Activated CD4-positive, alpha-beta memory T cell treated with anti-CD3 and anti-CD28 coated beads, Interleukin-2, amount 10 ng/mL, durations not matched to agents 7 days and 5 days (primary cell): Measurements from ENCODE around the gene NEIL3. TPM values are rescaled to one million over a fixed set of nuclear protein-coding genes. Genes with fewer than 3 reads are reported as not detected.

Experiments used
- CTCF ChIA-PET: fragments of 350-600 bp; sonication (Branson Sonifier 250); formaldehyde crosslinking; loops from one replicate; lab custom pipeline; 2021; ENCODE audit warnings: antibody characterized with exemption, inconsistent platforms; lab: Charles Lee
- POLR2A ChIA-PET: fragments of 350-600 bp; sonication (Branson Sonifier 250); formaldehyde crosslinking; loops from one replicate; lab custom pipeline; 2021; ENCODE audit warnings: antibody characterized with exemption; lab: Charles Lee
- DNase-seq: peaks from one replicate; pipeline ENCODE4 v3.0.0-alpha.2; 2020
- H3K27ac Mint-ChIP-seq: one replicate; pipeline ENCODE4 v1.8.0; 2021; ENCODE audit warnings: mild to moderate bottlenecking, mixed read lengths
- H3K27me3 Mint-ChIP-seq: one replicate; pipeline ENCODE4 v1.8.0; 2021; ENCODE audit warnings: mixed read lengths
- H3K36me3 Mint-ChIP-seq: one replicate; pipeline ENCODE4 v1.8.0; 2021; ENCODE audit warnings: low read depth, mixed read lengths
- H3K4me1 Mint-ChIP-seq: one replicate; pipeline ENCODE4 v1.8.0; 2021; ENCODE audit warnings: mixed read lengths
- H3K4me3 Mint-ChIP-seq: one replicate; pipeline ENCODE4 v1.8.0; 2021; ENCODE audit warnings: mild to moderate bottlenecking, mixed read lengths
- H3K9me3 Mint-ChIP-seq: one replicate; pipeline ENCODE4 v1.8.0; 2021; ENCODE audit warnings: mixed read lengths
- total RNA-seq, 2 experiments: library from RNA; stranded (reverse); gene quantifications; one replicate each; pipeline ENCODE4 v1.2.3, GENCODE V29; 2021

NEIL3 gene
- total RNA-seq, 2 experiments from 2014 or later = 29.3 to 30.3 TPM

DNA sequence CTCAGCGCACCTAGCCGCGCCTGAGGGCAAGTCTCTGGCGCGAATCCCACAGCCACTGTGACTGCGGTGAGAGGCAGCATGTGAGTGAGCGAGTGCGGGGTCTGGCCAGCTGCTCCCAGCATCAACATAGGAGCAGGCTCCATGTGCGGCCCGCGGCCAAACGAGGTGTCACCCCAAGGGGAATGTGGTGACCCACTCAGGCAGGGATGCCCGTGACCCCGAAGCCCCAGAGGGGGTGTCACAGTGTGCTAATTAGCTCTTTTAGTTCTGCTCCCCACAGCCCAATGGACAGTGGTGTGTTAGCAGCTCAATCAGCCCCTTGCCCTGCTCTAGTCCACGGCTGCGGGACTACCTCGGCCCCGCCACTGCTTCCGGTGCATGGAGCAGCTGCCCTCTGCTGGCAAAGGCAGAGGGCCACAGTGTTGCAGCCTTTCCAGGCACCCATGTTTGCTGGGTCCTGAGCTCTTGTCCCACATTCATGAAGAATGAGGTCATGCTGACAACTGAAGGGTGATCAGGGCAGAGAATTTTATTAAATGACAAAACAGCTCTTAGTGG lies 71.1 kb downstream of the NEIL3 start:
- Mint-ChIP-seq H3K27ac (no peak overlapping the region), H3K4me3 (no peak overlapping the region), H3K4me1 (no peaks in the 10 kb centered on the region), H3K9me3 (no peaks in the 10 kb centered on the region), H3K27me3 (peaks cover 24% of the 10 kb centered on the region), H3K36me3 (no peaks in the 10 kb centered on the region)
- DNase-seq = no peak
- POLR2A ChIA-PET = interaction anchor here (1.0 to 2.3 kb wide), 2 partner anchors 10 to 61 kb away, joined by 3 to 7 read pairs; partner anchors contain the start of gene AGA
- CTCF ChIA-PET = interaction anchor here (0.9 to 1.4 kb wide), 2 partner anchors 62 to 132 kb away, joined by 4 read pairs; partner anchors contain the start of gene AGA

DNA sequence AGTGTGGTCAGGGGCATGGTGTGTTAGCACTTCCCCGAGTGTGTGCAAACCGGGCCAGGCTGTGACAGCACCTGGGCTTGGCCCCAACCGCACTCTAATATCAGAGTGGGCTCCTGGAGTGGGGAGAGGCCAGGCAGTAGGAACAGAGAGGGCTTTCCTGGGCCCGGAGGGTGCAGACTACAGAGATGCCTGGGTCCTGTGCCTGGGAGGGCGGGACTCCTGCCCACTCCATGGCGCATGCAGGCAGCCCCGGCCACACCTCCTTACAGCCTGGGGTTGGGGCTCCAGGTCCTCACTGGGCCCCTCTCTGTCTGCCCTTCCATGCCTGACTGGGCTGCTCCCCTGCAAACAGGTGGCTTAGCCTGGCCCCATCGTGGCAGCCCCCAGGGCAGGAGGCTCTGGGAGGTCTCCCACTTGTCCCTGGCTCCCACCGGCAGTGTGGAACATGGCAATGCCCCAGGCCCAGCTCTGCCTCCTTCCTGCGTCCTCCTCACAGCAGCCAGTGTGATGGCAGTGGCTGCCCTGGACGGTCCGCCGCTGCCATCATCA lies 72.2 kb downstream of the NEIL3 start:
- POLR2A ChIA-PET = interaction anchor here (1.0 to 2.3 kb wide), 2 partner anchors 9 to 60 kb away, joined by 3 to 7 read pairs; partner anchors contain the start of gene AGA

DNA sequence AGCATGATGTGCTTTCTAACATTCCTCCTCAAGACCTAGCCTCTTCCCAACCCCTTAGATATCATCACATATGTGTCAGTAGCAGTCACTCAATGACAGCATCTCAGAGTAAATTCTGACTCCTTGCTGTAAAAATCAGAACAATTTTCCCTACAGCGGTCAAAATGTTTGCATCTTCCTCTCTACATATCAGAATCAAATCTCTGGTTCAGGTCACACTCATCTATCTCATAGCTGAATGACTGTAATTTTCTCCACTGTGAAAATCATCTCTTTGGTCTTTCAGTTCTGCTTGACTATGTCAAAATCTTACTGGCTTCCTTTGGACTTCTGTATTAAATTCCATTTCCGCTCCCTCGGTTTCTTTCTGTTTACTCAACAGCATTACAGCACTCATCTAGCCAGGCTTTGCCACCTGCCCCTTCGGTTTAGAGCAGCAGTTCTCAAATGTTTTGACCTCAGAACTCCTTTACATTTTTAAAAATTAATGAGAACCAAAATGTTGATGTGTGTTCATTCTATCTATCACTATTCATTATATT lies 75.3 kb downstream of the NEIL3 start:
- H3K4me3 Mint-ChIP-seq = no peak overlapping the region
- CTCF ChIA-PET = no interaction called here
- no peaks in the 10 kb centered on the region for H3K4me1 Mint-ChIP-seq
- POLR2A ChIA-PET = no interaction called here
- H3K27ac Mint-ChIP-seq = no peak overlapping the region
- H3K27me3 Mint-ChIP-seq = peaks cover 10% of the 10 kb centered on the region
- H3K9me3 Mint-ChIP-seq = no peaks in the 10 kb centered on the region
- H3K36me3 Mint-ChIP-seq = no peaks in the 10 kb centered on the region
- no peak for DNase-seq

More for the DNA sequence above, 72.2 kb downstream of the NEIL3 start:
- no peak for DNase-seq
- H3K27ac Mint-ChIP-seq = no peak overlapping the region
- no peaks in the 10 kb centered on the region for H3K9me3 Mint-ChIP-seq
- no peaks in the 10 kb centered on the region for H3K4me1 Mint-ChIP-seq
- H3K27me3 Mint-ChIP-seq = peaks cover 24% of the 10 kb centered on the region
- no peak overlapping the region for H3K4me3 Mint-ChIP-seq
- H3K36me3 Mint-ChIP-seq = no peaks in the 10 kb centered on the region
- CTCF ChIA-PET = interaction anchor here (0.7 kb wide), 1 partner anchor 1506 kb away, joined by 3 read pairs; no protein-coding TSS in a partner anchor

DNA sequence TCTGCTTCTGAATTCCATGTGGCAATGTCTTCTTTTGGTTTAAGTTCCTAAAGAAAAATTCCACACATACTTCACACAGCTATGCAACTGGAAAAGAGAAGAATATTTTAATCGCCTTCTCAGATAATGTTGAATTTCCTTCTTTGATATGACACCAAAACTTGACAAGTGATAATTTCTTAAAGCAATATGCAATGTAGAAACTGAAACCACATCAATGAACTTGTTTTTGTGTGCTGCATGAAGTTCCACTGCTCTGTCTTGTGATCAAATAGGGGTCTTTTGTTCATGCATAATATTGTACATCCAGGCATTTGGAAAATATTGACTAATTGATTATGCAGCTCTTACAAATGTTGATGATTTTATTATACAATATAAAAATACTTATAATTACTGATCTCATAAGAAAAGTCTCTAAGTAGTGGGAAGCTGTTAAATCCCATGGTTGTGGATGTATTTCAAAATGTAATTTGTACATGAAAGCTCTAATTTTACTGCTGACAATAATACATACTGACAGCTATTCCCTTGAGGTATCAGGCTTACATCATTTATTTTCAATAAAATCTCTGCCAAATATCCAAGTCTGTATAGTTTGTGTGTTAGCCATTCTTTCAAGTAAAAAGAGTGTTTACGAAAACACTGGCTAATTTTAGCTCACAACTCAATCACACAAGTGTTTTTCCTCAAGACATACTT lies 76.1 kb downstream of the NEIL3 start:
- no peaks in the 10 kb centered on the region for H3K36me3 Mint-ChIP-seq
- no peaks in the 10 kb centered on the region for H3K9me3 Mint-ChIP-seq
- ChIA-PET POLR2A (interaction anchor here (1.1 kb wide), 1 partner anchor 55 kb away, joined by 3 read pairs; no protein-coding TSS in a partner anchor), CTCF (interaction anchor here (0.6 kb wide), 1 partner anchor 157 kb away, joined by 3 read pairs; no protein-coding TSS in a partner anchor)
- no peak overlapping the region for H3K27ac Mint-ChIP-seq
- no peak overlapping the region for H3K4me3 Mint-ChIP-seq
- H3K4me1 Mint-ChIP-seq = peaks cover 2% of the 10 kb centered on the region
- no peak for DNase-seq
- H3K27me3 Mint-ChIP-seq = peaks cover 9% of the 10 kb centered on the region

DNA sequence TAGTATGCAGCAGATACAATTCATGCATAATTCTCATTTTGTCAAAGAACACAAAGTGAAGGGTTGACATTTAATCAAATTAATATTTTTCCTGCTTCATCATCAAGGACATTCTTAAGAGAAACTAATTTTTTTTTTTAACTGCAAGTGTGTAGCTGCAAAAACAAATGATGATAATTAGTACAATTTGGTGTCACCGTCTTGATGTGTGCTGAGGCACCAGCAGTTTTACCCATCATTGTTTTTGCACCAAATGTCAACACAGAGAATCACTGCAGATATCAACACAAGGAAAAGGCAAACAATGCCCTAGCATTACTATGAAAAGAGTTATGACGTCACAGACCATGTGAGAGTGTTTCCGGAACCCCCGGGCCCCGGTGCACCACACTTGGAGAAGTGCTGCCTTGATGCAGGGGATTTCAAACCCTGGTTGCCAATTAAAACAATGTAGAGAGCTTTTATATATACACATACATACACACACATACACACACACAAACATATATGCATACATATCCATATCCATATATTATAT lies 76.7 kb downstream of the NEIL3 start:
- H3K36me3 Mint-ChIP-seq = no peaks in the 10 kb centered on the region
- H3K4me3 Mint-ChIP-seq = no peak overlapping the region
- peaks cover 2% of the 10 kb centered on the region for H3K4me1 Mint-ChIP-seq
- H3K27me3 Mint-ChIP-seq = peaks cover 14% of the 10 kb centered on the region
- H3K9me3 Mint-ChIP-seq = no peaks in the 10 kb centered on the region
- ChIA-PET CTCF (no interaction called here), POLR2A (interaction anchor here (1.1 kb wide), 1 partner anchor 55 kb away, joined by 3 read pairs; no protein-coding TSS in a partner anchor)
- H3K27ac Mint-ChIP-seq = no peak overlapping the region
- DNase-seq = no peak

DNA sequence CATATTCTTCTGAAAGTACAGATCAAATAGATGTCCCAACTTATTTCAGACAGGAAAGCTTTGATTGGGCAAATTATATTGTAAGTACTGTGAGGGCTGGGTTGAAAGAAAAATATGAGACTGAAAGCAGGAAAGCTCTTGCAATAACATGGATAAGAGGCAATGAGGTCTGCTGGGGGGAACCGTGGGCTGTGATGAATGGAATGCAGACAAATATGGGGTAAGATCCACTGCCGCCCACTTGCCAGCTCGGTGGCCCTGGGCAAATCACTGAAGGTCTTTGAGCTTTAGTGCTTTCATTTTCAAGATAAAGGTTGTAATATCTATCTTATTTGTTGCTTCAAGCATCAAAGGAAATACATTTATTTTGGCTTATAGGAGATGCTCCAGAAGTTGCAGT lies 81.6 kb downstream of the NEIL3 start:
- ChIA-PET POLR2A (interaction anchor here (0.8 to 1.7 kb wide), 2 partner anchors 11 to 51 kb away, joined by 3 to 5 read pairs; partner anchors contain the start of gene AGA), CTCF (interaction anchor here (0.9 kb wide), 1 partner anchor 141 kb away, joined by 4 read pairs; no protein-coding TSS in a partner anchor)
- Mint-ChIP-seq H3K9me3 (no peaks in the 10 kb centered on the region), H3K27ac (no peak overlapping the region), H3K4me1 (peaks cover 20% of the 10 kb centered on the region), H3K27me3 (peaks cover 9% of the 10 kb centered on the region), H3K4me3 (no peak overlapping the region), H3K36me3 (no peaks in the 10 kb centered on the region)
- DNase-seq = no peak

DNA sequence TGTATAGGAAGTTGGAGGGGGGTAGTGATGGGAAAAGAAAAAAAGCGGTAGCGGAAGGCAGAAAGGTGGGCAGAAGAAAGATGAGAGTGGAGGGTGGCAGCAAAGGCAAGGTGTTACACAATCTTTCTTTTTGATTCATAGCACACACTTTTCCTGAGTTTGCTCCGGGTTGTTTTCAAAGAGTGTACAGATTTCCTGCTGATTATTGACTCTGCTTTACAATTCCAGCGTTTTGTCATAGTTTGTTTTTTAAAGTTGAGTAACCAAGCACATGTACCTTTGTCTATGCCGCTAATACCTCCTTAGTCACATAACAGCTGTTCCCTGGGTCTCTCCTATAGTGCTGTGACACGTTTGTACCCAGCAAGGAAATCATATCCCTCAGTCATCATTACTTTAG lies 82.3 kb downstream of the NEIL3 start:
- Mint-ChIP-seq H3K9me3 (no peaks in the 10 kb centered on the region), H3K36me3 (no peaks in the 10 kb centered on the region), H3K27ac (no peak overlapping the region), H3K4me1 (peaks cover 20% of the 10 kb centered on the region), H3K4me3 (no peak overlapping the region), H3K27me3 (peaks cover 9% of the 10 kb centered on the region)
- ChIA-PET POLR2A (interaction anchor here (0.8 to 1.8 kb wide), 3 partner anchors 10 to 82 kb away, joined by 3 to 5 read pairs (median 5); partner anchors contain the start of genes AGA and NEIL3), CTCF (no interaction called here)
- DNase-seq = no peak

DNA sequence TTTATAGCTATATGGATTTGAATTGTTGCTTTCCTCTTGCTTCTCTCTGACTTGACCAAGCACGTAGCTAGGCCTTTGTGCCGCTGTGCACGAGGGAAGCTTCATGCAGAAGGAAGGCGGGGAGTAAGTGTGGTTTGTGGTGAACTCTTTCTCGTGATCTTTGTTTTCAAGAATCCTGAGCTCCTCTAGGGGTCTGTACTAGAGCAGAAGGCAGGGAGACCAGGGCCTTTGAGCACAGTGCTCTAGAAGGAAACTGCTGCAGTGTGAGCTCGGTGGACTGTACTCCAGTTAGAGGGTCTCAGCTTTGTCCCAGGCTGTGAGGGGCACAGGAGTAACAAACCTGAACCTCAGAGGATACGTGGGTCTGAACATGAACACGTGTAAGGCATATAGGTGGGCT lies 83.6 kb downstream of the NEIL3 start:
- peaks cover 9% of the 10 kb centered on the region for H3K27me3 Mint-ChIP-seq
- POLR2A ChIA-PET = interaction anchor here (1.8 to 2.5 kb wide), 2 partner anchors 49 to 83 kb away, joined by 5 to 23 read pairs; partner anchors contain the start of genes AGA and NEIL3
- CTCF ChIA-PET = interaction anchor here (1.0 to 2.2 kb wide), 3 partner anchors 19 to 48 kb away, joined by 3 to 6 read pairs (median 4); partner anchors contain the start of gene AGA
- H3K9me3 Mint-ChIP-seq = no peaks in the 10 kb centered on the region
- peak; percentile 50 for DNase-seq
- H3K4me3 Mint-ChIP-seq = no peak overlapping the region
- peak overlapping the region; percentile 60 for H3K27ac Mint-ChIP-seq
- peaks cover 20% of the 10 kb centered on the region for H3K4me1 Mint-ChIP-seq
- no peaks in the 10 kb centered on the region for H3K36me3 Mint-ChIP-seq

DNA sequence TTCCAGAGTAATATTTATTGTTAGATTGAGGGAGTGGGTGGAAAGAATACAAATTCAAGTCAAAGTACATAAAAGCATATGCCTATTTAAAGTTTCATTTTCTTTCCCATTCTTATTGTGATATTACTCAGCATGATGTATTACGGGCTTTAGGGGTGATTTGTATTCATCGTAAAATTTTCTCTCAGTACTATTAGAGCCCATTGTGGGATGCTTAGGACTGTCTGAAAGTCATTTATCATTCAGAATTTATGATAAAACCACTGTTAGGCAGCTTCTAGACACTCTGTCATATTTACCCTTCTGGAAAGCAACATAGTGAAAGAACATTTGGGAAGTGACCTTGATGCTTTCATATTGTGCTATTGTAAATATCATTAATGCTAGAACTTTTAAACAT lies 86.7 kb downstream of the NEIL3 start:
- no peak for DNase-seq
- Mint-ChIP-seq H3K36me3 (peaks cover 7% of the 10 kb centered on the region), H3K27me3 (peaks cover 4% of the 10 kb centered on the region), H3K4me1 (peaks cover 36% of the 10 kb centered on the region), H3K4me3 (no peak overlapping the region), H3K27ac (no peak overlapping the region), H3K9me3 (no peaks in the 10 kb centered on the region)
- ChIA-PET CTCF (no interaction called here), POLR2A (interaction anchor here (1.3 kb wide), 1 partner anchor 46 kb away, joined by 4 read pairs; the partner anchor contains the start of gene AGA)

DNA sequence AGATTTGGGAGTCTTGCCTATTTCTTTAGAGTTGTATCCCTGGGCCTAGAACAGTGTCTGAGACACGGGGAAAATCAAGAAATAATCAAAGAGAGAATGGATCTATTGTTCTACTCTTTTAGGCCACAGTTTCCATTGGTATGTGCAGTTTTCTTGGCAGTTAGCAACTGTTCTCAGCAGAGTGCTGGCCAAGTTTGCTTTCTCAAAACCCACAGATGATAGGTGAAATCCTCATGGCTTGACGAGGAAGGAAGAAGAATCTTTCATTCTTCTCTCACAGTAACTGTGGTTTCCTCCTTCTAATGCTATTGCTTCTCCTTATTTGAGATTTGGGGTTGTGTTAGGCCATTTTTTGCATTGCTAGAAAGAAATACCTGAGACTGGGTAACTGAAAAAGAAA lies 90.4 kb downstream of the NEIL3 start:
- ChIA-PET CTCF (no interaction called here), POLR2A (interaction anchor here (1.0 to 1.1 kb wide), 2 partner anchors 41 to 42 kb away, joined by 3 to 4 read pairs; partner anchors contain the start of gene AGA)
- DNase-seq = no peak
- H3K27me3 Mint-ChIP-seq = peaks cover 9% of the 10 kb centered on the region
- no peaks in the 10 kb centered on the region for H3K9me3 Mint-ChIP-seq
- H3K27ac Mint-ChIP-seq = peak overlapping the region; percentile 71
- H3K4me3 Mint-ChIP-seq = no peak overlapping the region
- peaks cover 11% of the 10 kb centered on the region for H3K36me3 Mint-ChIP-seq
- H3K4me1 Mint-ChIP-seq = peaks cover 46% of the 10 kb centered on the region

DNA sequence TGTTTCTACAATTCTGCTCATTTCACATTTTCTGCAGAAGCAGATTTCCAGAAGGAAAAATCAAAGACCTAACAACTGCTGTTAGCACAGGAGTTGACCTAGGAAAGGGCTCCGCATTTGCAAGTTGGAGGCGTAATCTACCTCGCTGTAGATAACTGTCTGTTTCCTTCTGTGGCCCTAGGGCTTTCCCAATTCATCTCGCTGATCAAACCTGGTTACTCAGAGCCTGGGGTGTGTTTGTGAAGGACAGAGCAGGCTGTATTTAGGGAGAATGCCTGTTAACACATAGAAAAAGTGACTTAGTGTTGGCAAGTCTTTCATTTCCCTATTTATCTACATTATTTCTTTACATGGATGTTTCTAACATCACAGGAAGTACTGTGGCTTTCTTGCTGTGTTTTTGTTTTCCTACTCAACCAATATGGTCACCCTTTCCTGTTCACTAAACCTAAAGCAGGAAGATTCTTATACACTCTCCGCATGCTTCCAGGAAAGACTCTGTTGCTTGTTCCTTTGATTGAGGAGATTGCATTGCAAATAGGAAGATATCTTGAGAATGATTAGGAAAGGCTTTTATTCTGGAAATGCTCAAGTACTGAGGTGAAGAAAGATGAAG lies 92.1 kb downstream of the NEIL3 start:
- Mint-ChIP-seq H3K4me1 (peaks cover 49% of the 10 kb centered on the region), H3K9me3 (no peaks in the 10 kb centered on the region), H3K36me3 (peaks cover 11% of the 10 kb centered on the region), H3K4me3 (peak overlapping the region; percentile 31), H3K27ac (peak overlapping the region; percentile 82), H3K27me3 (peaks cover 12% of the 10 kb centered on the region)
- CTCF ChIA-PET = no interaction called here
- DNase-seq = no peak
- POLR2A ChIA-PET = interaction anchor here (1.4 to 5.7 kb wide), 3 partner anchors 10 to 40 kb away, joined by 3 to 32 read pairs (median 3); partner anchors contain the start of gene AGA

DNA sequence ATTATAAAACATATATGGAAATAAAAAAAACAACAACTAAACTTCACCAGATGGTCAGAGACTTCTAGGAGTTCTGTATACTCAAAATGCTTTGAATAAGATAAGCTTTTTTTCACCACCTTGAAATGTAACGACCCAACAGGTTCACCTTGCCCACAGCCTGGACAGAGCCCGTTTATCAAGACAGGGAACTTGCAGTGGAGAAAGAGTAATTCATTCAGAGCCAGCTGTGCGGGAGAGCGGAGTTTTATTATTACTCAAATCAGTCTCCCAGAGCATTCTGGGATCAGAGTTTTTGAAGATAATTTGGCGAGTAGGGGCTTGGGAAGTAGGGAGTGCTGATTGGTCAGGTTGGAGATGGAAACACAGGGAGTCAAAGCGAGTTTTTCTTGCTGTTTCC lies 94.1 kb downstream of the NEIL3 start:
- CTCF ChIA-PET = interaction anchor here (0.7 to 1.3 kb wide), 2 partner anchors 37 to 38 kb away, joined by 3 to 4 read pairs; partner anchors contain the start of gene AGA
- Mint-ChIP-seq H3K36me3 (peaks cover 9% of the 10 kb centered on the region), H3K27ac (no peak overlapping the region), H3K27me3 (peaks cover 12% of the 10 kb centered on the region), H3K4me1 (peaks cover 49% of the 10 kb centered on the region), H3K9me3 (peaks cover 4% of the 10 kb centered on the region), H3K4me3 (no peak overlapping the region)
- POLR2A ChIA-PET = interaction anchor here (1.2 to 5.7 kb wide), 2 partner anchors 38 to 94 kb away, joined by 5 to 32 read pairs; partner anchors contain the start of genes AGA and NEIL3
- no peak for DNase-seq
